ENCODE measurements around the gene PBOV1.

The PBOV1 gene

DNA sequence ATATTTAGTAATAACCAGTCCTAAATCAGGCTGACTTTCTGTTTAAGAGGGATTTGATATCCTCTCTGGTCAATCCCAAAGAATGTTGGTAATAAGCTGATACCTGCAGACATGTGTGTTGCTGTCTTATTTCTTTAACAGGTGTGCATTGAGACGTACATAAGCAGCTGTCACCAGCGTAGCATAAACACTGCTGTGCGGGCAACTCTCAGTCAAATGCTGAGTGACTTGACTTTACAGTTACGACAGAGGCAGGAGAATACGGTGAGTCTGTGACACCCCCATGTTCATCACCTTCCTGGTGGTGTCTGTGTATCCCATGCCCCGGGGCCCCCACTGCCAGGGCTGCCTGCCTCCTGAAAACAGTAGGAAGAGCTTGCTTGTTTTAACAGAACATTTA, 20.1 kb upstream of the PBOV1 start:
- no peak for DNase-seq (ENCODE audit: low spot score)
- TF ChIP-seq, protein P1, sequence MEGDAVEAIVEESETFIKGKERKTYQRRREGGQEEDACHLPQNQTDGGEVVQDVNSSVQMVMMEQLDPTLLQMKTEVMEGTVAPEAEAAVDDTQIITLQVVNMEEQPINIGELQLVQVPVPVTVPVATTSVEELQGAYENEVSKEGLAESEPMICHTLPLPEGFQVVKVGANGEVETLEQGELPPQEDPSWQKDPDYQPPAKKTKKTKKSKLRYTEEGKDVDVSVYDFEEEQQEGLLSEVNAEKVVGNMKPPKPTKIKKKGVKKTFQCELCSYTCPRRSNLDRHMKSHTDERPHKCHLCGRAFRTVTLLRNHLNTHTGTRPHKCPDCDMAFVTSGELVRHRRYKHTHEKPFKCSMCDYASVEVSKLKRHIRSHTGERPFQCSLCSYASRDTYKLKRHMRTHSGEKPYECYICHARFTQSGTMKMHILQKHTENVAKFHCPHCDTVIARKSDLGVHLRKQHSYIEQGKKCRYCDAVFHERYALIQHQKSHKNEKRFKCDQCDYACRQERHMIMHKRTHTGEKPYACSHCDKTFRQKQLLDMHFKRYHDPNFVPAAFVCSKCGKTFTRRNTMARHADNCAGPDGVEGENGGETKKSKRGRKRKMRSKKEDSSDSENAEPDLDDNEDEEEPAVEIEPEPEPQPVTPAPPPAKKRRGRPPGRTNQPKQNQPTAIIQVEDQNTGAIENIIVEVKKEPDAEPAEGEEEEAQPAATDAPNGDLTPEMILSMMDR (IDR thresholded peaks at IDR 0.05; ENCODE audit: extremely low read depth, missing control alignments) = no peak

DNA sequence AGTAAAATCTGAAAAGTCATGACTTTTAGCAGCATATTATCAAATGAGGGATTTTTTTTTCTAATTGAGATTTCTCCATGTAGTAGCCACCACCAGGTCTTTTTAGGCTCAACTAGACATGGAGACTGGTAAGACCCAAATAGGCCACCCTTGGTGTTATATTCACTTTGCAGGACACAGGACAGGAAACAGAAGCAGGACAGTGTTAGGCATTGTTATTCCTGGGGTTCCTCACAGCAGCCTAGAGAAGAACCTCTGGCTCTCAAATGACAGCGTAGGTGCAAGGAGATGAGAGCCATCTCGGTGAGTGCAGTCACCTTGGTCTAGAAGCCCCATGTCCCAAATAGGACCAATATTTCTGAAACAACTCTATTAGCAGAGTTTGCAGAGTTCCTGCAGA, 19.2 kb upstream of the PBOV1 start:
- DNase-seq (ENCODE audit: low spot score) = no peak
- TF ChIP-seq, protein P1 (IDR thresholded peaks at IDR 0.05; ENCODE audit: extremely low read depth, missing control alignments) = no peak

DNA sequence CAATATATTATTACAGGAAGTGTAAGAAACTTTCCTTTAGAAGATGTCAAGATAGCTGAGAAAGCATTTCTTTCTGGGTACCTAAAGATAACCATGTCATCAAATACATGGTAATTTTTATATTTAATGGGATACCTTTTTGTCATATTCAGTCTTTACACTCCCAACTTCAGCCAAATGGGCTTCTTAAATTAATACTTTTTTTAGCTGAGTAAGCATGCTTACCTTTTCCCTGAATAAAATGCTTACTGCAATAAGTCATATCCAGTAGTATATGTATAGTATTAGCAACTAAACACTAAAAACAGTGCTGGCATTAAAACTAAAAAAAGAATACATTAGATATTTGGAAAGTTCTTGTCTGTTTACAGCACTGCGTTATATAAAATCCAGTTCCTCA, 17.4 kb upstream of the PBOV1 start:
- TF ChIP-seq, protein P1 (IDR thresholded peaks at IDR 0.05; ENCODE audit: extremely low read depth, missing control alignments) = no peak
- DNase-seq (ENCODE audit: low spot score) = no peak

DNA sequence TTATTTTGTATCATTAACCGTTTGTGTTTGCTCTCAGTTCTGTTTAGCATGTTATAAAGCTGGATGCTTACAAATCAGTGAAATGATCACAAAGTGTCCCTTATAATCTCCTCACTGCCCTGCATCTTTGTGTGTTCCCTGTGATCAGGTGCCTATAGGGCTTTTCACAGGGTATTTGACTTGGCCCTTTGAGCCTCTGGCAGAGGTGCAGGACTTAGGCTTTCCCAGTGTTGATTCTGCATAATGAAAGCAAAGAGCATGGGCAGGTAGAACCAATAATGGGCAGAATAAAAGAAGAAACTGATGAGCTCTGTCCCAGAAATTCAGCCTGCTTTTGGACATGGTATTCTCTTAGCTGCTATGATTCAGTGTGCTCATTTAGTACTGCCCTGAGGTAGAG, 16.9 kb upstream of the PBOV1 start:
- no peak for DNase-seq (ENCODE audit: low spot score)
- TF ChIP-seq, protein P1 (IDR thresholded peaks at IDR 0.05; ENCODE audit: extremely low read depth, missing control alignments) = no peak

DNA sequence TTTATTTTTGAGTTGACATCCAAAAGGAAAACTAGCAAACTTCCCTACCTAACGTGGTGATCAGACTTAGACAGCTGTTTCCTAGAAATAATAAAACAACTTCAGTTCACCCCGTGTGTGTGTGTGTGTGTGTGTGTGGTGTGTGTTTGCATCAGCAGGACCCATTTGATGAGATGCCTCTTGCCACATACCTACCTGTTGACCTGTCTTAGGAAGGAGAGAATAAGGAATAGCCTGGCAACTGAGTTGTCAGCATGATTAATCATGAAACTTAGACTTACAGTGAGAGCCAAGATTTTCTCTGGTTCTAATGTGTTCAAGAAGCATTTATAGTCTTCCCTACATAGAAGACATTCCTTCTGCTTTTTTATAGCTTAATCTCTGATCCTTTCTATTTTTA, 16.1 kb upstream of the PBOV1 start:
- DNase-seq (ENCODE audit: low spot score) = no peak
- TF ChIP-seq, protein P1 (IDR thresholded peaks at IDR 0.05; ENCODE audit: extremely low read depth, missing control alignments) = no peak

DNA sequence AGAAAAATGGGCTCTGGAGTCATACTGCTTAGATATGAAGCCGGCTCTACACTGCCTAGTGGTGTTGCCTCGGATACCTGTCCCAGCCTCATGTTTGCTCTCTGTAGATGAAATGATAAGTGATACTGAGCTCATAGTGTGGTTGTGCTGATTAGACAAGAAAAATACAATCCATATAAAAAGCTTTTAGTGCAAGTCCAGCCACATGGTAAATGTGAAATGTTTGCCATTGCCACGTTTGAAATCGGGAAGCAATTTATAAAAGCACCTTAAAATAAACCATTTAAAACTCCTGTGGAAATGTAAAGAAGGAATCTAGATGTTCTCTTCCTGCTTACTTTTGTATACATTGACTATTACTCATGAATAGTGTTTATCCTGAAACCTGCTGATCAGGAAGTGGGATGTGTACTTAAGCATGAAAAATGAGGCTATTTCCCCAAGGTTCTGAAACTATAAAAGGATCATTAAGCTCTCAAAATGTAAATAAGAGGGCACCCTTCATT, 13.1 kb upstream of the PBOV1 start:
- no peak for DNase-seq (ENCODE audit: low spot score)
- TF ChIP-seq, protein P1 (IDR thresholded peaks at IDR 0.05; ENCODE audit: extremely low read depth, missing control alignments) = no peak

DNA sequence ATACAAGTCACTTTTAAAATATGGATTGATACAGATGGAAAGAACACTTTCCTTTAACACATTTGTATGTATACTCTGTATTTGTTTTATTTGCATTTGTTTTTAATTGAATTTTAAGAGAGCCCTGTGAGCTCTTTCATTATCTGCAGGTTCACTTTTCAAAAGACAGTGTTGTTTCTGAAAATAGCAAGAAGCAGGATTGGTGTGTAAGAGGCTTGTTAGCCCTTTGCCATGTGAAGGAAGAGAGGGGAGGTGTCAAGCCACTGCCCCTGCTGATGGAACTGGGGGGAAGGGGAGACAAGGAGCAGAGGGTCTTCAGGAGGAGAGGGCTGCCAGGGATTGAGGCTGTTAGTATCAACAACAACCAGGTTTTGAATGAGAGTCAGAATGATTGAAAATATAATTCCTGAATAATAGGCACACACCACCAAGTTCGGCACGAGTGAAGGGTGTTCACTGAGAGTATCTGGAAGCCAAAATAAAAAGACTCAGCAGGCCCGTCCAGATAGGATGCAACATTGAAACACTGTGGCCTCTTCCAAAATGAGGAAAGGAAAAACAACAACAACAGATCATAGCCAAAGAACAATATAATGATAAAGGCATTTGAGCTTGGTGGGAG, 12.6 kb upstream of the PBOV1 start:
- no peak for DNase-seq (ENCODE audit: low spot score)

More for the DNA sequence above, 12.6 kb upstream of the PBOV1 start:
- TF ChIP-seq, protein P1 (IDR thresholded peaks at IDR 0.05; ENCODE audit: extremely low read depth, missing control alignments) = no peak
